Loucy (cell line): ENCODE results near the gene TPST2.

Experiments used
- H2AFZ ChIP-seq: fragments of 200-600 bp; sonication (generic); 2 replicates; pipeline ENCODE4 v1.6.0; 2016; ENCODE audit warnings: antibody characterized with exemption, mild to moderate bottlenecking, low read length, moderate library complexity
- H3F3A ChIP-seq: fragments of 200-600 bp; 2 replicates; pipeline ENCODE4 v1.6.0; 2016; ENCODE audit warnings: antibody characterized with exemption, low read depth, mild to moderate bottlenecking
- H3K27me3 ChIP-seq: fragments of 200-600 bp; sonication (generic); 2 replicates; pipeline ENCODE4 v1.6.1; 2014; ENCODE audit warnings: low read length, mild to moderate bottlenecking; ENCODE audit not compliant: insufficient read depth, poor library complexity, severe bottlenecking
- H3K36me3 ChIP-seq: fragments of 200-600 bp; sonication (generic); 2 replicates; pipeline ENCODE4 v1.6.1; 2016; ENCODE audit warnings: low read length; ENCODE audit not compliant: insufficient read depth
- H3K4me1 ChIP-seq: fragments of 200-600 bp; sonication (generic); 2 replicates; pipeline ENCODE4 v1.5.1; 2014; ENCODE audit warnings: low read length, mild to moderate bottlenecking; ENCODE audit not compliant: insufficient read depth, poor library complexity, severe bottlenecking
- H3K4me2 ChIP-seq: fragments of 200-600 bp; sonication (generic); 2 replicates; pipeline ENCODE4 v1.6.0; 2014; ENCODE audit warnings: antibody characterized with exemption, low read length, low read depth, mild to moderate bottlenecking; ENCODE audit not compliant: poor library complexity, severe bottlenecking
- H3K4me3 ChIP-seq: fragments of 200-600 bp; sonication (generic); 2 replicates; pipeline ENCODE4 v1.5.1; 2014; ENCODE audit warnings: low read length, mild to moderate bottlenecking, mixed read lengths; ENCODE audit not compliant: poor library complexity, severe bottlenecking
- H3K79me2 ChIP-seq: fragments of 200-600 bp; sonication (generic); 2 replicates; pipeline ENCODE4 v1.6.1; 2014; ENCODE audit warnings: low read length; ENCODE audit not compliant: insufficient read depth
- H3K9ac ChIP-seq: fragments of 200-600 bp; sonication (generic); 2 replicates; pipeline ENCODE4 v1.6.0; 2014; ENCODE audit warnings: mild to moderate bottlenecking, low read depth, low read length, moderate library complexity; ENCODE audit not compliant: poor library complexity, severe bottlenecking
- H3K9me2 ChIP-seq: fragments of 200-600 bp; sonication (generic); replicated peaks from 2 replicates; pipeline ENCODE4 v1.6.1; 2016; ENCODE audit warnings: low read depth, low read length, mixed read lengths
- H3K9me3 ChIP-seq: fragments of 200-600 bp; sonication (generic); 2 replicates; pipeline ENCODE4 v1.6.1; 2014; ENCODE audit warnings: mild to moderate bottlenecking, antibody characterized with exemption, low read length, low read depth; ENCODE audit not compliant: insufficient read depth
- H4K20me1 ChIP-seq: fragments of 200-600 bp; sonication (generic); 2 replicates; pipeline ENCODE4 v1.6.0; 2014; ENCODE audit warnings: antibody characterized with exemption, low read length, mild to moderate bottlenecking; ENCODE audit not compliant: insufficient read depth, poor library complexity, severe bottlenecking
- EZH2phosphoT487 ChIP-seq: fragments of 200-600 bp; IDR thresholded peaks from 2 replicates; pipeline ENCODE4 v1.6.1; 2018; ENCODE audit warnings: antibody characterized with exemption, mild to moderate bottlenecking, moderate library complexity, borderline replicate concordance
- TF ChIP-seq, protein P1 (sequence below): fragments of 200-600 bp; sonication (generic); conservative IDR thresholded peaks from 2 replicates; pipeline ENCODE4 v1.5.1; 2014; ENCODE audit warnings: mild to moderate bottlenecking, antibody characterized with exemption, low read length

TPST2 gene

GRCh38 chr22:26621663-26622062 lies 31.7 kb upstream of the TPST2 start, which contains the start of gene CRYBA4:
Gene CRYBA4, plus strand, starts transcription at chr22:26621963. Its CDS starts 634 bp downstream, at chr22:26622597.
- no peak within 1 kb of the TSS for H2AFZ ChIP-seq
- H3K9me2 ChIP-seq = no peaks in the 10 kb centered on the region

GRCh38 chr22:26620197-26620596 lies 30.3 kb upstream of the TPST2 start:
- Histone ChIP-seq H3K36me3 (no peaks in the 10 kb centered on the region), H3K9me2 (no peaks in the 10 kb centered on the region), H3K79me2 (no peaks in the 10 kb centered on the region), H3K4me3 (no peak overlapping the region), H3K27me3 (no peaks in the 10 kb centered on the region), H3F3A (no peaks in the 10 kb centered on the region), H4K20me1 (no peaks in the 10 kb centered on the region), H3K4me2 (no peak overlapping the region), H3K9me3 (no peaks in the 10 kb centered on the region), H3K9ac (no peak overlapping the region), H2AFZ (no peak overlapping the region), H3K4me1 (peaks cover 18% of the 10 kb centered on the region)
- TF ChIP-seq, protein P1, sequence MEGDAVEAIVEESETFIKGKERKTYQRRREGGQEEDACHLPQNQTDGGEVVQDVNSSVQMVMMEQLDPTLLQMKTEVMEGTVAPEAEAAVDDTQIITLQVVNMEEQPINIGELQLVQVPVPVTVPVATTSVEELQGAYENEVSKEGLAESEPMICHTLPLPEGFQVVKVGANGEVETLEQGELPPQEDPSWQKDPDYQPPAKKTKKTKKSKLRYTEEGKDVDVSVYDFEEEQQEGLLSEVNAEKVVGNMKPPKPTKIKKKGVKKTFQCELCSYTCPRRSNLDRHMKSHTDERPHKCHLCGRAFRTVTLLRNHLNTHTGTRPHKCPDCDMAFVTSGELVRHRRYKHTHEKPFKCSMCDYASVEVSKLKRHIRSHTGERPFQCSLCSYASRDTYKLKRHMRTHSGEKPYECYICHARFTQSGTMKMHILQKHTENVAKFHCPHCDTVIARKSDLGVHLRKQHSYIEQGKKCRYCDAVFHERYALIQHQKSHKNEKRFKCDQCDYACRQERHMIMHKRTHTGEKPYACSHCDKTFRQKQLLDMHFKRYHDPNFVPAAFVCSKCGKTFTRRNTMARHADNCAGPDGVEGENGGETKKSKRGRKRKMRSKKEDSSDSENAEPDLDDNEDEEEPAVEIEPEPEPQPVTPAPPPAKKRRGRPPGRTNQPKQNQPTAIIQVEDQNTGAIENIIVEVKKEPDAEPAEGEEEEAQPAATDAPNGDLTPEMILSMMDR = no peak
- TF ChIP-seq EZH2phosphoT487 = no peak

More at GRCh38 chr22:26621663-26622062, 31.7 kb upstream of the TPST2 start, which contains the start of gene CRYBA4:
- Histone ChIP-seq H3K27me3 (no peaks in the 10 kb centered on the region), H3K9me3 (no peaks in the 10 kb centered on the region), H3K4me3 (no peak within 1 kb of the TSS), H3K4me2 (no peak within 1 kb of the TSS), H3K36me3 (no peaks in the 10 kb centered on the region), H3K79me2 (no peaks in the 10 kb centered on the region), H4K20me1 (no peaks in the 10 kb centered on the region), H3F3A (no peaks in the 10 kb centered on the region), H3K9ac (no peak within 1 kb of the TSS), H3K4me1 (peaks cover 14% of the 10 kb centered on the region)
- TF ChIP-seq, protein P1 = no peak
- TF ChIP-seq EZH2phosphoT487 = no peak

GRCh38 chr22:26619510-26619909 lies 29.6 kb upstream of the TPST2 start:
- no peak overlapping the region for H2AFZ ChIP-seq
- no peak for TF ChIP-seq EZH2phosphoT487
- TF ChIP-seq, protein P1 = no peak
- H4K20me1 ChIP-seq = no peaks in the 10 kb centered on the region
- no peaks in the 10 kb centered on the region for H3K27me3 ChIP-seq
- H3K4me3 ChIP-seq = no peak overlapping the region
- no peaks in the 10 kb centered on the region for H3F3A ChIP-seq
- H3K9me2 ChIP-seq = no peaks in the 10 kb centered on the region
- peaks cover 18% of the 10 kb centered on the region for H3K4me1 ChIP-seq
- no peak overlapping the region for H3K4me2 ChIP-seq
- H3K36me3 ChIP-seq = no peaks in the 10 kb centered on the region
- H3K9ac ChIP-seq = no peak overlapping the region
- no peaks in the 10 kb centered on the region for H3K79me2 ChIP-seq
- no peaks in the 10 kb centered on the region for H3K9me3 ChIP-seq
